ENCODE results near the gene PLEKHA8.

PLEKHA8 gene

DNA sequence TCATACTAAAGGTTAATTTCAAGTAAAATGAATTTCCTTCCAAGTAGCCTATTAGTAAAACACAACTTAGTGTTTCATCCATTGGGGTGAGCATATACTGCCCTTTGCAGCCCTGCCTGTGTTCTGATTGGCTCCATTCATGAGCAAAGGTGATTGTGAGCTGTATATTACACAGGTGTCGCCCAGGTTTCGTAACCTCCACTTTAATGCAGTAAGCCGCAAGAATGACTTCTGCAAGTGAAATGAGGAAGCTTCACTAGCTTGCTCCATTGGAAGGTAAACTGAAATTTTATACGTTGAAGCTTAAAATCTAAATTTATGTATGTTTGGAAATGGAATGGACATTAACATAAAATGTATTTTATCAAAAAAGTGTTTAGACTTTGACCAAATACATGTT is 131.0 kb downstream of the PLEKHA8 start:
- H3K27me3 Mint-ChIP-seq, result no peaks in the 10 kb centered on the region
- H3K4me3 Mint-ChIP-seq, result no peak overlapping the region
- H3K36me3 Mint-ChIP-seq (ENCODE audit: low read depth), result no peaks in the 10 kb centered on the region
- H3K27ac Mint-ChIP-seq, result peak overlapping the region; percentile 0
- intact Hi-C loops (cut with micrococcal nuclease), result no loop called here
- peaks cover 47% of the 10 kb centered on the region for H3K4me1 Mint-ChIP-seq (ENCODE audit: low read depth)
- H3K9me3 Mint-ChIP-seq, result no peaks in the 10 kb centered on the region

DNA sequence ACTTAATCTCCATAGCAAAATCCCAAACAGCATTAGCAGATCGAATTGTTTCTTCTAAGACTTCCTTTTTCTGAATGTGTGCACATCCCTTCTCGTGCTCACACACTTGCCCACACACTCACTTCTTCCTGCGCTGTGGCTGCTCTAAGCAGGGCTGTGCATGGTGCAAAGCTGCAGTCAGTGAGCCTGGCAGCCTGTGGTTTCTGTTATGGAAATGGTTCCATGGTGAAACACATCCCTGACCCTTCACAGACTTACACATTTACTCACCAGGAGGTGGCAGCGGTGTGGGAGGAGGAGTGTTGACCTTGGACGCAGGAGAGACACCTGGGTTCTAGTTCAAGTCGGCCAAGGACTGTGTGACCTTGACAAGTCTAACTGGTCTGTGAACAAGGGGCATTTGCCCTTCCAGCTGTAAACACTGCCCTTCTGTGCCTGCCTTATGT is 131.5 kb downstream of the PLEKHA8 start:
- Mint-ChIP-seq H3K4me1 (ENCODE audit: low read depth) (peaks cover 53% of the 10 kb centered on the region), H3K36me3 (ENCODE audit: low read depth) (no peaks in the 10 kb centered on the region), H3K27ac (peak overlapping the region; percentile 0), H3K4me3 (no peak overlapping the region), H3K27me3 (no peaks in the 10 kb centered on the region), H3K9me3 (no peaks in the 10 kb centered on the region)
- intact Hi-C loops (cut with micrococcal nuclease), result loop anchor here (5.0 kb wide), 3 partner anchors 113 to 403 kb away; no protein-coding TSS in a partner anchor

DNA sequence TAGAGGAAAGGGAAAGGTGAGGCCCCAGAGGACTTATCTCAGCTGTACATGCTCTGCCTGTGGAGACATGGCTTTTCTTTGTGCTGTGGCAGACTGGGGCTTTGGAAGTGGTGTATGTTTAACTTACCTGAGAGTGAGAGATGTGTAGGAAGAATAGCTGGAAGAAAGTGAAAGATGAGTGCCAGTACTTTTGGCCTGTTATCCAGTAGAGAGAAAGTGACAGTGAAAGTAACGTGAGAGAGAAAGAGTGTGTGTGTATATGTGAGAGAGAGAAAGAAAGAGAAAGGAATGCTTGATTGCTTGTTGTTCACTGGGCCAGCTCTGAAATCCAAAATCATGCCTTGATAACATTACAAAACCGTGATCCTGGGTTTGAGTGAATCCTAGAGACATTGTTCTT is 132.1 kb downstream of the PLEKHA8 start:
- H3K9me3 Mint-ChIP-seq, result no peaks in the 10 kb centered on the region
- intact Hi-C loops (cut with micrococcal nuclease), result loop anchor here (5.0 kb wide), 3 partner anchors 112 to 402 kb away; no protein-coding TSS in a partner anchor
- no peaks in the 10 kb centered on the region for H3K27me3 Mint-ChIP-seq
- peaks cover 59% of the 10 kb centered on the region for H3K4me1 Mint-ChIP-seq (ENCODE audit: low read depth)
- no peak overlapping the region for H3K4me3 Mint-ChIP-seq
- peak overlapping the region; percentile 0 for H3K27ac Mint-ChIP-seq
- no peaks in the 10 kb centered on the region for H3K36me3 Mint-ChIP-seq (ENCODE audit: low read depth)

DNA sequence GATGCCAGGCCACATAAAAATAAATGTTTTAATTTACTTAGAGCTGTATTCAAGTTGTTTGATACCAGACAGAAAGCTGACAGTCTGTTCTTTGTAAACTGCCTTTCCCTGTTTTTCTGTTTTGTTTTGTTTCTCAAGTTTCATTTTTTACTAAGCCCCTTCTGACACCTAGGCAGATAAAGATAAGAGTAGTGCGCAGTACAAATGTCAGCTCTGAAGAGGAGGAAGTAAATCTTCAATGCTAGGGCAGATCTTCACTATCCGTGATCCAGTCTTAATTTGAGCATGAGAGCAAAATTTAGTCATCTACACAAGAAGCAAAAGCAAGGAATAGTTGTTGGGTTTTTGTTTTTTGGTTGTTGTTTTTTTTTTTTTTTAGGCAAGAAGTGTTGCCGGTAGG is 133.9 kb downstream of the PLEKHA8 start:
- H3K4me1 Mint-ChIP-seq (ENCODE audit: low read depth), result peaks cover 73% of the 10 kb centered on the region
- intact Hi-C loops (cut with micrococcal nuclease), result loop anchor here (5.0 kb wide), 3 partner anchors 110 to 400 kb away; no protein-coding TSS in a partner anchor
- no peaks in the 10 kb centered on the region for H3K9me3 Mint-ChIP-seq
- no peaks in the 10 kb centered on the region for H3K36me3 Mint-ChIP-seq (ENCODE audit: low read depth)
- no peak overlapping the region for H3K4me3 Mint-ChIP-seq
- H3K27me3 Mint-ChIP-seq, result no peaks in the 10 kb centered on the region
- peak overlapping the region; percentile 78 for H3K27ac Mint-ChIP-seq

DNA sequence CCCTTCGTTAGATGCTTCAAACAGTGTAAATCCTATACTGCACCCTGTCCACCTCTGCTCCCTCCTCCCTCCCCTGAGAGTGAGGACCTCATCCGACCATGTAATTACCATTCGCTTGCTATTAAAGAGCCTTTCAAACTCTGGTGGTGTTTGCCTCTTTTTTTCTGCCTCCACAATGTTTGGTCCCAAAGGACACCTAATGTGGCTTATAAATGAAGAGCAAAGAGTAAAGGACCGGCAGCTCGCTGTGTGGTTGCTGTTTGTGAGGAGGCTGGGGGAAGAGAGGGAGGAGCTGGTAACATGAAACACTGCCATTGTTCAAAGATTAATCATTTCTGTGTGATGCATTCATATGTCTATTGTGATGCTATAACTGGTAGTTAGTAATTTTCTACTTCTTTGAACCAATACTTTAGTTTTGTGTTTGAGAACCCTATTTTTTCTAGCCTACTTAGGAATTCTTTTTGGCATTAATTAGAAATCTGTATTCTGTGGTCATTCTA is 134.5 kb downstream of the PLEKHA8 start:
- peaks cover 78% of the 10 kb centered on the region for H3K4me1 Mint-ChIP-seq (ENCODE audit: low read depth)
- intact Hi-C loops (cut with micrococcal nuclease), result loop anchor here (5.0 kb wide), 3 partner anchors 110 to 400 kb away; no protein-coding TSS in a partner anchor
- H3K27me3 Mint-ChIP-seq, result peaks cover 1% of the 10 kb centered on the region
- H3K27ac Mint-ChIP-seq, result peak overlapping the region; percentile 78
- H3K9me3 Mint-ChIP-seq, result no peaks in the 10 kb centered on the region
- H3K4me3 Mint-ChIP-seq, result no peak overlapping the region
- no peaks in the 10 kb centered on the region for H3K36me3 Mint-ChIP-seq (ENCODE audit: low read depth)

DNA sequence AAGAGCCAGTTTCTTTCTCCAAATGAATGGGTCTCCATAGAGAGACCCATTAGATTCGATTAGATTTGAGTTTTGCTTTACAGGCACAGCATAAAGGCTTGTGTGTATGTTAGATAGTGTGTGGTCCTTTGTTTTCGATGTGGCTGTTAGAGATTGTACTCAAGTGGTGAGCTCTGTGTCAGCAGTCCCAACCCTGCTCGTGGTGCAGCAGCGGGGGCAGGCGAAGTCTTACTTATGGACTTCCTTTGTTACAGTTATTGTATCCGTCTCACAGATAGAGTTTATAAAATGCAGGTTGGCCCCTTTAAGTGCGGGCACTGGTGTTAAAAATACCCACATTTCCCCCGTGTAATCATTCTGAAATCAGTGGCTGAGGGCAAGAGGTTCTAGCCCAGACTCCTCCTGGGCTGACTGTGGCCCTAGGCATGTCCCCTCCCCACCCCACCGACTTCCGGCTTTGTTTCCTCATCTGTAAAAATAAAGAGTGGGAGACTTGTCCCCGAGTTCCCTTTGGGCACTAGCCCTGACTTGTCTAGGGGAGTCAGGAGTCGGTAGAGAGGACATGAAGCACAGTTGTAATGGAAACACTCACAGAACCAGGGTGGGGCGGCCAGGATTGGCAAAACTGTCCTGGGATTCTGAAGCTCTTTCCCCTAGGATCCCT is 135.2 kb downstream of the PLEKHA8 start:
- H3K9me3 Mint-ChIP-seq, result no peaks in the 10 kb centered on the region
- no peaks in the 10 kb centered on the region for H3K36me3 Mint-ChIP-seq (ENCODE audit: low read depth)
- H3K27me3 Mint-ChIP-seq, result peaks cover 3% of the 10 kb centered on the region
- H3K27ac Mint-ChIP-seq, result peak overlapping the region; percentile 78
- peaks cover 85% of the 10 kb centered on the region for H3K4me1 Mint-ChIP-seq (ENCODE audit: low read depth)
- H3K4me3 Mint-ChIP-seq, result no peak overlapping the region
- intact Hi-C loops (cut with micrococcal nuclease), result loop anchor here (5.0 kb wide), 3 partner anchors 109 to 399 kb away; no protein-coding TSS in a partner anchor

DNA sequence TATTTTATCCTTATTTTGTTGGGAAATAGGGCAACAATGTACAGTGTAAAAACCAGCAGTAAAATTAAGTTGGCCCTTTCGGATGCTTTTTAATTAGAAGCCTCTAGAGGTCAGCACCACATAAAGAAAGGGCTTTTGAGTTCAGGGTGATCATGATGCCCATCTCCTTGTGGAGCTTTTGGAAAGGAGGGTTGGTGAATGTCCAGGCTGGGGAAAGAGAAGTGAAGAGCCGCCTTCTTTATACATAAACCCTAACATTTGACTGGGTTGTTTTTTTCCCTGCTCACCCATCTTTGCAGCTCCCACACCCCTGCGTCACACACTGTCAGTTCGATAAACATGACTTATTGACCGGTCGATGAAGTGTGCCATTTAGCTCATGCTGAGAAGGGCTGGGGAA is 136.4 kb downstream of the PLEKHA8 start:
- no peaks in the 10 kb centered on the region for H3K36me3 Mint-ChIP-seq (ENCODE audit: low read depth)
- peaks cover 3% of the 10 kb centered on the region for H3K27me3 Mint-ChIP-seq
- no peak overlapping the region for H3K4me3 Mint-ChIP-seq
- peak overlapping the region; percentile 78 for H3K27ac Mint-ChIP-seq
- H3K9me3 Mint-ChIP-seq, result no peaks in the 10 kb centered on the region
- intact Hi-C loops (cut with micrococcal nuclease), result loop anchor here (1.0 to 5.0 kb wide), 4 partner anchors 108 to 398 kb away; no protein-coding TSS in a partner anchor
- peaks cover 88% of the 10 kb centered on the region for H3K4me1 Mint-ChIP-seq (ENCODE audit: low read depth)

DNA sequence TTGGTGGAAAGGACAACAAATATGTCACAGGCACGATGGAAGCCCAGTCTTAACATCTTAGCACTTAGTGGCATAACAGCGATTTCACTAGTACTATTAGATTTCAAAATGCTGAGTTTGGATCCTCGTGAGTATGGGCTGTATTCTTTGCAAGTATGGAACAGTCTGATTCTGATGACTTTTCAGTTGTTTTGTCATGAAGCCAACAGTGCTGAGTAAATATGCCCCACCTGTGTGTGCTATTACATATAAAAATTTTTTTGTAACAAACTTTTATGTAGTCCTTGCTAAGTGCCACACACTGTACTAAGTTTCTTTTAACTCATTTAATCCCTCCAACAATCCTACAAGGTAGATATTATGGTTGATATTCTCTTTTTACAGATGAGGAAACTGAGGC is 137.4 kb downstream of the PLEKHA8 start:
- Mint-ChIP-seq H3K27ac (no peak overlapping the region), H3K4me3 (no peak overlapping the region), H3K9me3 (no peaks in the 10 kb centered on the region), H3K27me3 (peaks cover 3% of the 10 kb centered on the region), H3K4me1 (ENCODE audit: low read depth) (peaks cover 86% of the 10 kb centered on the region), H3K36me3 (ENCODE audit: low read depth) (no peaks in the 10 kb centered on the region)
- intact Hi-C loops (cut with micrococcal nuclease), result no loop called here

DNA sequence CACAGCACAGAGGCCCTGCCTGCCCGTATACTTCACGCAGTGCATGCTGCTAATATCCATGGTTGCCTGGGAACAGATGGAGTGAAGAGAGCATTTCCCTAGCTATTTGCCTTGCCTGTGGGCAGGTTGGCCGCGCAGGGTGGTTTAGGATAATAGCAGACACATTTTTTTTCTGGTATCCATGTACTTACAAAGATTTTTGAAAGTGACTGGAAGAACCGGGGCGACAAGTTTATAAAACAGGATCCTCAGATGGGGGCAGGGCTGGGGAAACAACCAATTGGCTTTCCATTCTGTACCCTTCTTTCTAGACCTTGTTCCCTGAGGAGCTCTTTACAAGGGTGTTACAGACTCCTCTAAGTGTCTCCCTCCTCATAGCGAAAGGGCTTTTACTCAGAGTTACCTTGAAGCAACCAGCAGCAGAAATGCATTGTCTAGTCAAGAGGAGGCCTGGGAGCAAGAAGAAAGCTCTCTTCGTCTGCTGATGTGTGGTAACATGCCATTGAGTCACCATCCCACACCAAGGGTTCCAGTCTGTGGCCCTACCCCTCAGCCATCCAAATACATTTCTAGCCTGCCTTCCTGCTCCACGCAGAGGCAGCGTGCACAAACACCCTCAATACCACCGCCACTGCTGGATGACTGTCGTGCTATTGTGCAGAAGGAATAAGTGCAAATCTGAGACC is 138.1 kb downstream of the PLEKHA8 start:
- no peaks in the 10 kb centered on the region for H3K36me3 Mint-ChIP-seq (ENCODE audit: low read depth)
- no peak overlapping the region for H3K27ac Mint-ChIP-seq

DNA sequence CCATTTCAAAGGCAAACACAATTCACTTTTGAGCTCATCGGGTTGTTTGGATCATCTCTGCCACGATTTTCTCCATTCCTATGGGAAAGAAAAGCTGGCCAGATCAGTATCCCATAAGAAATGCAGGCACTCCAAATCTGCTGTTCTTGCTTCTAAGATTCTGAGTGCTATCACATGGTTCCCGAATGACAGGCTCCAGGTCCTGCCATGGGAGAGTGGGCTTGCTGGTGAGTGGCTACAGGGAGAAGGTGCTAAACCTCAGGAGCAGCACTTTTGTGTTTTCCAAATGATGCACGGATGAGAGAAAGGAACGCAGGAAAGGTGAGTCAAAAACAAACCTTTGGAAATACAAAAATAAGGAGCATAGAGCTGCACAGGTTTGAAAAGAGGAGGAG is 138.6 kb downstream of the PLEKHA8 start:
- H3K4me1 Mint-ChIP-seq (ENCODE audit: low read depth), result peaks cover 93% of the 10 kb centered on the region
- H3K27ac Mint-ChIP-seq, result no peak overlapping the region
- no peaks in the 10 kb centered on the region for H3K36me3 Mint-ChIP-seq (ENCODE audit: low read depth)
- peaks cover 3% of the 10 kb centered on the region for H3K27me3 Mint-ChIP-seq
- intact Hi-C loops (cut with micrococcal nuclease), result no loop called here
- no peak overlapping the region for H3K4me3 Mint-ChIP-seq
- H3K9me3 Mint-ChIP-seq, result no peaks in the 10 kb centered on the region

More for the DNA sequence above, 138.1 kb downstream of the PLEKHA8 start:
- H3K27me3 Mint-ChIP-seq, result peaks cover 3% of the 10 kb centered on the region
- intact Hi-C loops (cut with micrococcal nuclease), result no loop called here
- no peak overlapping the region for H3K4me3 Mint-ChIP-seq
- H3K9me3 Mint-ChIP-seq, result no peaks in the 10 kb centered on the region
- H3K4me1 Mint-ChIP-seq (ENCODE audit: low read depth), result peaks cover 89% of the 10 kb centered on the region

DNA sequence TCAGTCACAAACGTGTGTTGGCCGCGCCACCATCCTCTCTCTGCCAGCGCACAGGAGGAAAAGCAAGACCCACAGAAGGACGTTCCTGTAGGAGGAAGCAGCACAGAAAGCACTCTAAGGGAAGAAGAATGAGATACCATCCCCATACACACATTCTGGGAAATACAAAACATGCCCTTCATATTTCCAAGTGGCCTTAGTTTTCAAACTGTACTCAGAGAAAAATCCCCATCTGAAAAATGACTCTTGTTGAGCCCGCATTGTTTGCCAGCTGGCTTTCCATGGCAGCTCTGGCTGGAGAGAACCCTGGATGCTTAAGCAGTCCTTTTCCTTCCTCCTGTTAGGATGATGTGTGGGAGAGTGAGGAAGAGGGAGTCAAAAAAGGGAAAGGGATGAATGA is 139.7 kb downstream of the PLEKHA8 start:
- intact Hi-C loops (cut with micrococcal nuclease), result no loop called here
- H3K36me3 Mint-ChIP-seq (ENCODE audit: low read depth), result no peaks in the 10 kb centered on the region
- no peak overlapping the region for H3K27ac Mint-ChIP-seq
- peaks cover 93% of the 10 kb centered on the region for H3K4me1 Mint-ChIP-seq (ENCODE audit: low read depth)
- no peaks in the 10 kb centered on the region for H3K9me3 Mint-ChIP-seq
- no peak overlapping the region for H3K4me3 Mint-ChIP-seq
- peaks cover 3% of the 10 kb centered on the region for H3K27me3 Mint-ChIP-seq

DNA sequence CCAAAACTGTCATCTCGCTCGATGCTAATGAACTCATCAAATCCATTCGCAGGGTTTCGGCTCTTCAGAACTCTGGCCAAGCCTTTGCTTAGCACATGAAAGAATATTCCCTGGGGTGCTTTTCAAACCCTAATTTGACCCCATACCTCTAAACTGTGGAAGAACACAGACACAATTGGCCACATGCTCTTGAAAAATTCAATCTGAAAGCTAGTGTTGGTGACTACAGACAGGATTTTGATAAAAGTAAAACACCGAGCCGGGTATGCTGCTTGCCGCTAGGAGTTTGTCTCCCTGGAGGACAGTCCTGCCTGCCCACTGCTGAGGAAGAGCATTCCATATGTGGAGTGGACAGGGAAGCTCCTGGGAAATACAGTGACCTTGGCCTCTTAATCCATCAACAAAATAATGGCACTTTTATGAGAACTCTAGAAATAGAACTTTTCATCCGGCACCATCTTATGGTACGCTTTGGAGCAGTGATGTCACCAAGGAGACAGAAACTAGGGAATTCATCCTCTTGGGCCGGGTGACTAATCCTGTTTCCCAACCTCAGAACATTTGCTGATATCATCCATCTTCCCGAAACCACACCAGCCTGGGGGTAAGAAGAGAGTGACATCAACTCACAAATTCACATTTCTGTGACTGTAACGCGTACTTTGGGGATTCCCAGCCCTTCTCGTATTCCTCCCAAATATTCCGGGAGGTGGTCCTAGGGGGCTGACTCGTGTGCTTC is 140.8 kb downstream of the PLEKHA8 start:
- no peaks in the 10 kb centered on the region for H3K9me3 Mint-ChIP-seq
- no peaks in the 10 kb centered on the region for H3K36me3 Mint-ChIP-seq (ENCODE audit: low read depth)
- no peak overlapping the region for H3K4me3 Mint-ChIP-seq
- H3K27me3 Mint-ChIP-seq, result peaks cover 3% of the 10 kb centered on the region
- H3K27ac Mint-ChIP-seq, result no peak overlapping the region
- intact Hi-C loops (cut with micrococcal nuclease), result no loop called here
- H3K4me1 Mint-ChIP-seq (ENCODE audit: low read depth), result peaks cover 90% of the 10 kb centered on the region

DNA sequence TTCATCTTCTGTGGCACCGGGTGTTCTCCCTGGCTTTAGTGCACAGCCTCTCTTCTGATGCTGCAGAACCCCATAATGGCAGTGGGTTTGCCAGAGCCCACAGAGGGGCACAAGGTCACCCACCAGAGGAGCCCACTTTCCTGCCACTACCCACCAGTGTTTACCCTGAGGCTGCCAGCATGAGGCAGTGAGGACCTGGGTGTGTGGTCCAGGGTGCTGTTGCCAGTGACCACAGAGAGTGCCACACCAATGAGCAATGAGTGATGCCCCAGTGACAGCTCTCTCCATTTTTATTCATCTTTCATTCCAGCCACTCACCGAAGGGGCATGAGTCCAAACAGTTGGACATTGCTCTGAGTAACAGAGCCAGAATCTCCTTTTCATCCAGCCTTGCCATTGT is 141.4 kb downstream of the PLEKHA8 start:
- intact Hi-C loops (cut with micrococcal nuclease), result no loop called here
- H3K4me3 Mint-ChIP-seq, result no peak overlapping the region
- no peaks in the 10 kb centered on the region for H3K9me3 Mint-ChIP-seq
- peaks cover 84% of the 10 kb centered on the region for H3K4me1 Mint-ChIP-seq (ENCODE audit: low read depth)
- H3K36me3 Mint-ChIP-seq (ENCODE audit: low read depth), result no peaks in the 10 kb centered on the region
- peaks cover 3% of the 10 kb centered on the region for H3K27me3 Mint-ChIP-seq
- H3K27ac Mint-ChIP-seq, result no peak overlapping the region

All from dendritic cell treated with granulocyte-macrophage colony-stimulating factor and Interleukin-4, amounts not matched to agents 40 ng/mL and 50 ng/mL, for 4 days (primary cell).